Measurements from ENCODE around the gene CDH7.

- TF ChIP-seq EZH2 (IDR thresholded peaks at IDR 0.05; ENCODE audit: low read depth) (no peak), CTCF (conservative IDR thresholded peaks at IDR 0.05) (peak; percentile 52; the same call in 1 of the 2 replicates)
Measured at GRCh38 chr18:65938592-65939372, 188.0 kb downstream of the CDH7 start.

All from PC-9 (cell line).